A549 (cell line): ENCODE results near the gene DNAAF3. TPM values are rescaled to one million over a fixed set of nuclear protein-coding genes. Genes with fewer than 3 reads are reported as not detected.
"Not testable (repeated sequence)": the region's sequence is repeated elsewhere in the genome, so short reads cannot be mapped to it uniquely, and the experiment has no call there.

Source experiments
- ATAC-seq, 2 experiments: fragments of 200-7000 bp in 1 of 2; fragments of >200 bp in 1 of 2; cut with Nextera tagmentation in 1 of 2; cut with Tn5 transposase in 1 of 2; 3 replicates each; pipeline versions ENCODE4 v1.8.0 to v1.9.1; 2018 to 2020; ENCODE audit warnings: mild to moderate bottlenecking in 1 of 2, moderate library complexity in 1 of 2
- CTCF ChIA-PET: fragments of 300-600 bp; sonication (Branson Sonifier 250); formaldehyde crosslinking; extraction: SDS; loops from one replicate; lab custom pipeline; 2021; ENCODE audit warnings: antibody characterized with exemption, inconsistent platforms; lab: Yijun Ruan, JAX
- POLR2A ChIA-PET: fragments of 350-600 bp; formaldehyde crosslinking; extraction: SDS; loops from one replicate; lab custom pipeline; 2021; ENCODE audit warnings: antibody characterized with exemption, inconsistent platforms; lab: Yijun Ruan, JAX
- DNase-seq, 2 experiments: peaks; one replicate each; pipeline versions ENCODE4 v3.0.0 to v3.0.0-alpha.2; 2011 to 2016; ENCODE audit warnings: low read depth in 1 of 2, low spot score in 1 of 2
- FAIRE-seq: peaks from 2 replicates; lab custom pipeline; 2011; peaks lifted over from hg19 to GRCh38; lab: Jason Lieb, UNC
- H3K27ac ChIP-seq, 2 experiments: fragments of >200 bp; sonication (Bioruptor Twin); formaldehyde crosslinking; 3 replicates each; pipeline ENCODE4 v1.5.1; 2016 to 2017
- H3K4me1 ChIP-seq: fragments of >200 bp; sonication (Bioruptor Twin); formaldehyde crosslinking; 3 replicates; pipeline ENCODE4 v1.6.1; 2016
- H3K4me2 ChIP-seq: fragments of >200 bp; sonication (Bioruptor Twin); formaldehyde crosslinking; 3 replicates; pipeline ENCODE4 v1.6.1; 2016
- H3K4me3 ChIP-seq: fragments of >200 bp; sonication (Bioruptor Twin); formaldehyde crosslinking; 3 replicates; pipeline ENCODE4 v1.5.1; 2016
- H3K9me3 ChIP-seq: fragments of >200 bp; sonication (Bioruptor Twin); formaldehyde crosslinking; 3 replicates; pipeline ENCODE4 v1.6.1; 2016
- CBX8 ChIP-seq: fragments of 200-600 bp; sonication (generic); IDR thresholded peaks from 2 replicates; pipeline ENCODE4 v1.6.1; 2016
- CEBPB ChIP-seq, 2 experiments: fragments of >200 bp in 1 of 2; sonication (Bioruptor Twin) in 1 of 2; formaldehyde crosslinking in 1 of 2; IDR thresholded peaks; 2 replicates each; pipeline ENCODE4 v1.6.1; 2012 to 2016
- CHD2 ChIP-seq: fragments of 150-350 bp; IDR thresholded peaks from 2 replicates; pipeline ENCODE4 v1.6.1; 2014; ENCODE audit warnings: low read length; ENCODE audit not compliant: partially characterized antibody
- CHD4 ChIP-seq: fragments of 200-600 bp; sonication (generic); IDR thresholded peaks from 2 replicates; pipeline ENCODE4 v1.6.1; 2016; ENCODE audit warnings: antibody characterized with exemption, mild to moderate bottlenecking, borderline replicate concordance
- EHMT2 ChIP-seq: fragments of 200-600 bp; sonication (generic); IDR thresholded peaks from 2 replicates; pipeline ENCODE4 v1.6.1; 2016; ENCODE audit warnings: antibody characterized with exemption, low read depth, mild to moderate bottlenecking, moderate library complexity
- EP300 ChIP-seq, 2 experiments: fragments of >200 bp; sonication (Bioruptor Twin); formaldehyde crosslinking; IDR thresholded peaks; 2 replicates in 1 of 2; 3 replicates in 1 of 2; pipeline ENCODE4 v1.6.1; 2016 to 2017
- ESRRA ChIP-seq: fragments of 150-350 bp; IDR thresholded peaks from 2 replicates; pipeline ENCODE4 v1.6.1; 2014; ENCODE audit warnings: mild to moderate bottlenecking, low read length, borderline replicate concordance
- FOSL2 ChIP-seq, 2 experiments: fragments of 450-650 bp in 1 of 2; fragments of >200 bp in 1 of 2; sonication (Bioruptor Twin) in 1 of 2; formaldehyde crosslinking; IDR thresholded peaks; 2 replicates each; pipeline versions ENCODE4 v1.5.0 to v1.6.1; 2016 to 2020; ENCODE audit warnings: mild to moderate bottlenecking in 1 of 2, moderate library complexity in 1 of 2
- FOXS1 ChIP-seq: fragments of 250-450 bp; sonication (Bioruptor Pico); IDR thresholded peaks from 2 replicates; pipeline ENCODE4 v1.5.0; 2020; ENCODE audit warnings: mild to moderate bottlenecking, moderate library complexity
- HES2 ChIP-seq: fragments of >200 bp; sonication (Bioruptor Twin); formaldehyde crosslinking; IDR thresholded peaks from 2 replicates; pipeline ENCODE4 v1.6.1; 2016
- HMGXB4 ChIP-seq: fragments of 250-450 bp; sonication (Bioruptor Pico); IDR thresholded peaks from 2 replicates; pipeline ENCODE4 v1.5.0; 2021; ENCODE audit warnings: mild to moderate bottlenecking, moderate library complexity, borderline replicate concordance
- HOXA7 ChIP-seq: fragments of 250-450 bp; sonication (Bioruptor Pico); IDR thresholded peaks from 2 replicates; pipeline ENCODE4 v1.5.0; 2020; ENCODE audit warnings: mild to moderate bottlenecking, moderate library complexity
- HOXB13 ChIP-seq: fragments of 250-450 bp; sonication (Bioruptor Pico); IDR thresholded peaks from 2 replicates; pipeline ENCODE4 v1.5.0; 2020; ENCODE audit warnings: low read depth, mild to moderate bottlenecking, moderate library complexity
- KDM5A ChIP-seq: fragments of 200-600 bp; sonication (generic); IDR thresholded peaks from 2 replicates; pipeline ENCODE4 v1.6.1; 2016; ENCODE audit warnings: antibody characterized with exemption, mild to moderate bottlenecking
- MYC ChIP-seq: IDR thresholded peaks from 2 replicates; pipeline ENCODE4 v1.6.1; 2012; ENCODE audit warnings: mild to moderate bottlenecking, inconsistent platforms, low read length, improper control_type of control experiment, borderline replicate concordance
- NR3C1 ChIP-seq: fragments of >200 bp; sonication (Bioruptor Twin); formaldehyde crosslinking; IDR thresholded peaks from 3 replicates; pipeline ENCODE4 v1.6.1; 2017
- POLR2A ChIP-seq: IDR thresholded peaks from 2 replicates; pipeline ENCODE4 v1.6.1; 2012; ENCODE audit warnings: mild to moderate bottlenecking, low read length
- SREBF2 ChIP-seq: fragments of 450-650 bp; IDR thresholded peaks from 2 replicates; pipeline ENCODE4 v1.6.1; 2014; ENCODE audit warnings: mild to moderate bottlenecking, moderate library complexity
- TFCP2L1 ChIP-seq: fragments of 250-450 bp; sonication (Bioruptor Pico); IDR thresholded peaks from 2 replicates; pipeline ENCODE4 v1.5.0; 2021; ENCODE audit warnings: mild to moderate bottlenecking
- ZFP36 ChIP-seq: fragments of 450-650 bp; IDR thresholded peaks from 2 replicates; pipeline ENCODE4 v1.6.1; 2014; ENCODE audit warnings: borderline replicate concordance; ENCODE audit not compliant: partially characterized antibody
- ZNF302 ChIP-seq: fragments of 250-450 bp; sonication (Bioruptor Pico); IDR thresholded peaks from 2 replicates; pipeline ENCODE4 v1.9.0; 2021; ENCODE audit warnings: inconsistent platforms, mild to moderate bottlenecking, moderate library complexity
- ZSCAN20 ChIP-seq: fragments of 250-450 bp; sonication (Bioruptor Pico); IDR thresholded peaks from 2 replicates; pipeline ENCODE4 v1.8.0; 2022; ENCODE audit warnings: mild to moderate bottlenecking, moderate library complexity
- WGBS: methylation state at CpG from one replicate; pipeline ENCODE4 v1.1.6; 2017; ENCODE audit errors: missing lambda C conversion rate; 5-methylcytosine and 5-hydroxymethylcytosine counted together
- polyA plus RNA-seq, 4 experiments: library from polyadenylated mRNA; depleted of rRNA in 3 of 4; stranded (reverse); fragments of >200 nt; fragmentation: RNase III in 1 of 4; extraction: RNeasy Plus Mini Kit Qiagen cat#74134 plus additional on column Dnase treatment in 1 of 4; gene quantifications; 2 replicates in 3 of 4; 3 replicates in 1 of 4; pipeline ENCODE4 v1.2.3, GENCODE V29; 2011 to 2017
- TF ChIP-seq, protein P1 (sequence below): IDR thresholded peaks from 2 replicates; pipeline ENCODE4 v1.6.1; 2012
- TF ChIP-seq, protein P2 (sequence below): fragments of 150-350 bp; IDR thresholded peaks from 2 replicates; pipeline ENCODE4 v1.6.1; 2014; ENCODE audit warnings: low read depth, mild to moderate bottlenecking, low read length
- TF ChIP-seq, protein P3 (sequence below): fragments of >200 bp; sonication (Bioruptor Twin); formaldehyde crosslinking; IDR thresholded peaks from 3 replicates; pipeline ENCODE4 v1.5.1; 2016

The DNAAF3 gene
- polyA plus RNA-seq, 2 of the 4 experiments (the other 2 are of a cell fraction): 4.0 to 5.3 TPM

- FAIRE-seq: no peak
- peaks cover 11% of the 10 kb centered on the region for H3K4me1 ChIP-seq
- no peaks in the 10 kb centered on the region for H3K9me3 ChIP-seq
- H3K4me2 ChIP-seq: peak overlapping the region; percentile 82
- TF ChIP-seq ESRRA: no peak
- no peak for TF ChIP-seq FOSL2 (IDR thresholded peaks at IDR 0.05)
- peak; percentile 60 for TF ChIP-seq FOSL2 (CRISPR knock-in tag; IDR thresholded peaks at IDR 0.05)
- no peak for TF ChIP-seq HOXA7
- ATAC-seq: peak in 1 of 2 experiments; percentile 3; a peak in 2 of 6 replicates
- peak in 1 of 2 experiments; percentile 46 for DNase-seq
- peak overlapping the region; percentile 54 for H3K4me3 ChIP-seq
- ChIA-PET POLR2A (no interaction called here), CTCF (interaction anchor here (0.9 to 4.0 kb wide), 6 partner anchors 13 to 222 kb away, joined by 3 to 40 read pairs (median 3); no protein-coding TSS in a partner anchor)
- peak overlapping the region; percentile 74 to 93; a peak in 5 of 6 replicates for H3K27ac ChIP-seq
- 46% methylated on average over 12 of the region's 12 CpGs for WGBS
Measured at GRCh38 chr19:55172741-55173140, 6.3 kb upstream of the DNAAF3 start.

- WGBS: 80% methylated on average over 9 of the region's 9 CpGs
- H3K9me3 ChIP-seq, FAIRE-seq, DNase-seq, H3K4me3 ChIP-seq, ATAC-seq, POLR2A ChIA-PET: not testable (repeated sequence)
- CTCF ChIA-PET: interaction anchor here (1.3 to 6.5 kb wide), 3 partner anchors 13 to 119 kb away, joined by 3 to 53 read pairs (median 3); partner anchors contain the start of gene TNNI3
- Histone ChIP-seq H3K4me1 (peaks cover 15% of the 10 kb centered on the region), H3K4me2 (peak overlapping the region; percentile 82; the same call in 2 of the 3 replicates), H3K27ac (peak overlapping the region in 1 of 2 experiments; percentile 93; a peak in 2 of 6 replicates)
Measured at GRCh38 chr19:55172318-55172717, 5.9 kb upstream of the DNAAF3 start.

- CTCF ChIA-PET: interaction anchor here (0.6 to 6.5 kb wide), 7 partner anchors 9 to 296 kb away, joined by 3 to 53 read pairs (median 3); partner anchors contain the start of gene TNNI3
- no peaks in the 10 kb centered on the region for H3K9me3 ChIP-seq
- FAIRE-seq (no peak), ATAC-seq (no peak), DNase-seq (no peak)
- no peak for TF ChIP-seq FOXS1 (CRISPR knock-in tag)
- no peak for TF ChIP-seq SREBF2
- TF ChIP-seq HES2: no peak
- TF ChIP-seq CHD2: no peak
- no peak for TF ChIP-seq HOXB13 (CRISPR knock-in tag)
- no peak for TF ChIP-seq HMGXB4 (CRISPR knock-in tag)
- no peak for TF ChIP-seq CBX8
- H3K4me2 ChIP-seq: no peak overlapping the region
- 78% methylated on average over 5 of the region's 5 CpGs for WGBS
- peaks cover 15% of the 10 kb centered on the region for H3K4me1 ChIP-seq
- POLR2A ChIA-PET: no interaction called here
- H3K27ac ChIP-seq: no peak overlapping the region
- no peak overlapping the region for H3K4me3 ChIP-seq
Measured at GRCh38 chr19:55171440-55171839, 5.0 kb upstream of the DNAAF3 start.

- no peak overlapping the region for H3K4me2 ChIP-seq
- no peak for DNase-seq
- WGBS: 43% methylated on average over 4 of the region's 4 CpGs
- peaks cover 18% of the 10 kb centered on the region for H3K4me1 ChIP-seq
- no peak overlapping the region for H3K4me3 ChIP-seq
- POLR2A ChIA-PET: no interaction called here
- TF ChIP-seq, protein P1, sequence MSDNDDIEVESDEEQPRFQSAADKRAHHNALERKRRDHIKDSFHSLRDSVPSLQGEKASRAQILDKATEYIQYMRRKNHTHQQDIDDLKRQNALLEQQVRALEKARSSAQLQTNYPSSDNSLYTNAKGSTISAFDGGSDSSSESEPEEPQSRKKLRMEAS: no peak
- TF ChIP-seq HOXB13 (CRISPR knock-in tag) (no peak), EHMT2 (no peak), MYC (no peak), POLR2A (no peak), ZFP36 (no peak), ZSCAN20 (CRISPR knock-in tag) (no peak), CHD4 (no peak), HOXA7 (no peak), KDM5A (no peak), NR3C1 (no peak), EP300 (IDR thresholded peaks at IDR 0.05) (no peak), TFCP2L1 (CRISPR knock-in tag) (no peak), ZNF302 (no peak), CEBPB (IDR thresholded peaks at IDR 0.05) (no peak)
- TF ChIP-seq, protein P2, sequence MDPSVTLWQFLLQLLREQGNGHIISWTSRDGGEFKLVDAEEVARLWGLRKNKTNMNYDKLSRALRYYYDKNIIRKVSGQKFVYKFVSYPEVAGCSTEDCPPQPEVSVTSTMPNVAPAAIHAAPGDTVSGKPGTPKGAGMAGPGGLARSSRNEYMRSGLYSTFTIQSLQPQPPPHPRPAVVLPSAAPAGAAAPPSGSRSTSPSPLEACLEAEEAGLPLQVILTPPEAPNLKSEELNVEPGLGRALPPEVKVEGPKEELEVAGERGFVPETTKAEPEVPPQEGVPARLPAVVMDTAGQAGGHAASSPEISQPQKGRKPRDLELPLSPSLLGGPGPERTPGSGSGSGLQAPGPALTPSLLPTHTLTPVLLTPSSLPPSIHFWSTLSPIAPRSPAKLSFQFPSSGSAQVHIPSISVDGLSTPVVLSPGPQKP: no peak
- TF ChIP-seq, protein P3, sequence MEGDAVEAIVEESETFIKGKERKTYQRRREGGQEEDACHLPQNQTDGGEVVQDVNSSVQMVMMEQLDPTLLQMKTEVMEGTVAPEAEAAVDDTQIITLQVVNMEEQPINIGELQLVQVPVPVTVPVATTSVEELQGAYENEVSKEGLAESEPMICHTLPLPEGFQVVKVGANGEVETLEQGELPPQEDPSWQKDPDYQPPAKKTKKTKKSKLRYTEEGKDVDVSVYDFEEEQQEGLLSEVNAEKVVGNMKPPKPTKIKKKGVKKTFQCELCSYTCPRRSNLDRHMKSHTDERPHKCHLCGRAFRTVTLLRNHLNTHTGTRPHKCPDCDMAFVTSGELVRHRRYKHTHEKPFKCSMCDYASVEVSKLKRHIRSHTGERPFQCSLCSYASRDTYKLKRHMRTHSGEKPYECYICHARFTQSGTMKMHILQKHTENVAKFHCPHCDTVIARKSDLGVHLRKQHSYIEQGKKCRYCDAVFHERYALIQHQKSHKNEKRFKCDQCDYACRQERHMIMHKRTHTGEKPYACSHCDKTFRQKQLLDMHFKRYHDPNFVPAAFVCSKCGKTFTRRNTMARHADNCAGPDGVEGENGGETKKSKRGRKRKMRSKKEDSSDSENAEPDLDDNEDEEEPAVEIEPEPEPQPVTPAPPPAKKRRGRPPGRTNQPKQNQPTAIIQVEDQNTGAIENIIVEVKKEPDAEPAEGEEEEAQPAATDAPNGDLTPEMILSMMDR: no peak
- FAIRE-seq: no peak
- H3K27ac ChIP-seq: no peak overlapping the region
- no peak for ATAC-seq
- no peaks in the 10 kb centered on the region for H3K9me3 ChIP-seq
- CTCF ChIA-PET: interaction anchor here (0.8 to 6.5 kb wide), 8 partner anchors 10 to 298 kb away, joined by 3 to 53 read pairs (median 4); partner anchors contain the start of genes PTPRH and TNNI3
Measured at GRCh38 chr19:55169136-55169535, 2.7 kb upstream of the DNAAF3 start.
